GM15510 (cell line): ENCODE data around the gene MRPL41.

Experiments
- POLR2A ChIP-seq: IDR thresholded peaks from 3 replicates; pipeline ENCODE4 v1.6.1; 2011; ENCODE audit warnings: borderline replicate concordance; ENCODE audit not compliant: insufficient read length; ENCODE audit errors: extremely low read depth

The MRPL41 gene

GRCh38 chr9:137551264-137552021 lies at the start of gene MRPL41:
MRPL41 (plus strand) TSS chr9:137551879; CDS start chr9:137552082, 203 bp downstream.
- TF ChIP-seq POLR2A: peak; percentile 92

GRCh38 chr9:137502008-137502911 lies 49.4 kb upstream of the MRPL41 start:
- no peak for TF ChIP-seq POLR2A

GRCh38 chr9:137504432-137504777 lies 47.3 kb upstream of the MRPL41 start:
- no peak for TF ChIP-seq POLR2A

- no peak for TF ChIP-seq POLR2A
Measured at GRCh38 chr9:137505421-137506140, 46.1 kb upstream of the MRPL41 start.

GRCh38 chr9:137506274-137506673 lies 45.4 kb upstream of the MRPL41 start:
- TF ChIP-seq POLR2A: no peak

- TF ChIP-seq POLR2A: no peak
Measured at GRCh38 chr9:137506702-137507171, 44.9 kb upstream of the MRPL41 start.

GRCh38 chr9:137509198-137509597 lies 42.5 kb upstream of the MRPL41 start:
- TF ChIP-seq POLR2A: no peak

- no peak for TF ChIP-seq POLR2A
Measured at GRCh38 chr9:137511758-137512463, 39.8 kb upstream of the MRPL41 start.

- no peak for TF ChIP-seq POLR2A
Measured at GRCh38 chr9:137514691-137515337, 36.9 kb upstream of the MRPL41 start.

- TF ChIP-seq POLR2A: no peak
Measured at GRCh38 chr9:137515338-137515724, 36.3 kb upstream of the MRPL41 start.

- TF ChIP-seq POLR2A: no peak
Measured at GRCh38 chr9:137516144-137516917, 35.3 kb upstream of the MRPL41 start.

GRCh38 chr9:137519553-137519952 lies 32.1 kb upstream of the MRPL41 start:
- TF ChIP-seq POLR2A: no peak
